Globus pallidus (tissue), 1 donor: ENCODE measurements around the gene C19orf47.
A peak's percentile ranks its signal among the peaks of the same experiment; 100 is the strongest.

ENCODE experiments used
- DNase-seq: peaks from one replicate; pipeline ENCODE4 v3.0.0-alpha.2; 2015; ENCODE audit warnings: low spot score

Gene C19orf47

DNA sequence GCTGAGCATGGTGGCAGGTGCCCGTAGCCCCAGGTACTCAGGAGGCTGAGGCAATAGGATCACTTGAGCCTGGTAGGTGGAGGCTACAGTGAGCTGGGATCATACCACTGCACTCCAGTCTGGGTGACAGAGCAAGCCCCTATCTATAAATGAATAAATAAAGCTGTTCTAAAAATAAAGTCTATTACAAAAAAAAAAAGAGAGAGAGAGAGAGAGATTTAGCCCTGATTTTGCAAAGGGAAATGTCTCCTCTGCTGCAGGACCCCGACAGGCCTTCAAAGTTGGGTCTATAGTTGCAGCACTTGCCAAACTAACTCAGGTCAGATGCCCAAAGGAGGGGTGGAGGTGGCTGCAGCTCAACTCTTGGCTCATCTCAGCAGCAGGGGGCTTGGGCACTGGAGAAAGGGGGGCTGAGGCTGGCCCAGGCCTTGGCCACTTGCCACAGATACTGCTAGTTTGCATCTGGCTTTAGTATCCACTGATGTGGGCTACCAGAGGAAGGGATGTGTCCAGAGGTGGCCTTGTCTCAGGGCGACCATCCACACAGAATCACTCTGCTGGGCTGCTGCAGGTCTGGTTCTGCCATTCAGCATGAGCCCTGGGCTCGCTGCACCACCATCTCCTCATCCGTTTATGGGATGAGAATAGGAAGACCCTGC lies 32.3 kb downstream of the C19orf47 start:
- no peak for DNase-seq

DNA sequence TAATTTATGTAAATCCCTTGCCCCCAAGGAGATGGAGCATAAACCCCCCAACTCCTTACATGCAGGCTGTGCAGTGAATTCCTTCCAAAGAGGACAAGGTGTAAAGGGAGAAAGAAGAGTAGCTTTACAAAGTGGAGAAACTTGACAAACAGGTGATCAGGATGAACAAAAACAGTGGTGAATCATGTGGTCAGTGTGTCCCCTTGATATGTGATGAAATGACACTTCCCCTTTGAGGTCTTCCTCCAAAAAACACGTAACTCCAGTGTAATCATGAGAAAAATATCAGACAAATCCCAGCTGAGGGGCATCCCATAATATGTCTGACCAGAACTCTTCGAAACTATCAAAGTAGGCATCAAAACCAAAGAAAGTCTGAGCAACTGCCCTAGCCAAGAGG lies 33.5 kb downstream of the C19orf47 start:
- DNase-seq: no peak

DNA sequence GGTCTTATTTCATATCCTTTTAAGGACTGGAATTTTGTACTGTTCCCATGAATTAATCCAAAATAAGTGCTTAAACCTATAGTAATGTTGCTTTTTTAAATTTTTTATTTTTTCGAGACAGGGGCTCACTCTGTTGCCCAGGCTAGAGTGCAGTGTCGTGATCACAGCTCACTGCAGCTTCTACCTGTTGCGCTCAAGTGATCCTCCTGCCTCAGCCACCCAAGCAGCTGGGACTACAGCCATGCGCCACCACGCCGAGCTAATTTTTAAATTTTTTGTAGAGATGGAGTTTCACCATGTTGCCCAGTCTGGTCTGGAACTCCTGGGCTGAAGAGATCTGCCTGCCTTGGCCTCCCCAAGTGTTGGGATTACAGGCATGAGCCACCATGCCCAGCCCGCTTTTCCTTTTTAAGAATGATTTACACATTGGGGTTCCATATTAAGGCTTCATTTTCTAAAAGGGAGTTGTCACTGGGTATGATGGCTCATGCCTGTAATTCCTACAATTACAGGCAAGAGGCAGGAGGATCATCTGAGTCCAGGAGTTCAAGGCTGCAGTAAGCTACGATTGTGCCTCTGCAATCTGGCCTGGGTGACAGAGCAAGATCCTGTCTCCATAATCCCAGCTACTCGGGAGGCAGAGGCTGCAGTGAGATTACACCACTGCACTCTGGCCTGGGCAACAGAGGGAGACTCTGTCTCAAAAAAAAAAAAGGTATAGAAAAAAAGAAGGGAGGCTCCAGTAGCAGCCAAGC lies 34.8 kb downstream of the C19orf47 start:
- no peak for DNase-seq

DNA sequence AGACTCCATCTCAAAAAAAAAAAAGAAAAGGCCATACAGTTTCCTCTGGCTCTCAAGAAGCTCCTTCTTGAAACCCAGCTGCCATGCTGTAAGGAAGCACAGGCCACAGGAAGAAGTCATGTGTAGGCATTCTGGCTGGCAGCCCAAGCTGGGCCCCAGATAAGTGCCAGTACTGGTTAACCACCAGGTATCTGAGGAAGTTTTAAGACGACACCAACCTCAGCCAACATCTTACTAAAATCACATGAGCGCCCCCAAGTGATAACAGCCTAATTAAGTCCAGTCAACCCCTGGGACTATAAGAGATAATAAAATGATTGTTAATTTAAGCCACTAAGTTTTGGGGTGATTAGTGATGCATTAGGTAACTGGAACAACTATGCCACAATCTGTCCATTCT lies 35.7 kb downstream of the C19orf47 start:
- no peak for DNase-seq

DNA sequence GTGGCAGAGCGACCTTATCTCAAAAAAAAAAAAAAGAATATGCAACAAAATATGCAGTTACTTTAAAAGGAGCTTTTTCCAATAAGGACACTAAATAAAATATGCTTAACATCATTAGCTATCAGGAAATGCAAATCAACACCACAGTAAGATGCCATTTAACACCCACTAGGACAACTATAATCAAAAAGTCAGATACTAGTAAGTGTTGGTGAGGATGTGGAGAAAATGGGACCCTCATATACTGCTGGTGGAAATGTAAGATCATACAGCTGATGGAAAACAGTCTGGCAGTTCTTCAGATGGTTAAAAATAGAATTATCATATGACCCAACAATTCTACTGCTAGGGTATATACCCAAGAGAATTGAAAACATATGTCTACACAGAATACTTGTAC lies 38.5 kb downstream of the C19orf47 start:
- DNase-seq: no peak

DNA sequence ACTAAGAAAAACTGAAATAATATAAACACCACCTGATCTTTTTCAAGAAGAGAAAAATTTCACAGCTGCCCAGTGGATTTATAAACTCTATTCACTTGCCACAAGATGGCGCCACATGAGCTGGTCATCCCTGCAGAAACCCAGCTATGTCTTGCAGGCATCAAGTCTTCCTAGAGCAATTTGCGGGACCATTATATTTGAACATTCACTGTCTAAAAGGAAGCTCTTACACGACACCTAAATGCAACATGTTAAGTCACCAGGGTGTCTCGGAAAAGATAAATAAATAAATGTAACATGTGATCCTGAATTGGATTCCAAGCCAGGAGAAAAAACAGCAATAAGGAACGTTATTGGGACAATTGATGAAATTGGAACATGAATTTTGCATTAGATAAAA lies 42.8 kb downstream of the C19orf47 start:
- peak; percentile 86 for DNase-seq

DNA sequence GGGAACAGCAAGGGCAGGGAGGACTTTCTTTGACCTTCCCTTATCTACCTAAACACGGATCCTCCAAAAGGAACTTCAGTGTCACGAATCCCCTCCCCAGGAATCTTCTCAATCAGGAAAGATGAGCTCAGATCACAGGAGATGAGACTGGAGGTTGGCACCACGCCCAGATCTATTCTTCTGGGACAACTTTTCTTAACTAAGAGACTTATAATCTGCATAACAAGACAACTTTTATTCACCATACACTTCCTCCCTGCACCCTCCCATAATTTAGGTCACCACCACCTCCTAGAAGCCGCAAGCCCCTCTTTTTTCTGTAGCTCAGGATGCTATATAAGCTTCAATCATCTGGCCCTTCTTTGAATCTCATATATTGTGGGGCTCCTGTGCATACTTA lies 43.9 kb downstream of the C19orf47 start:
- DNase-seq: no peak

DNA sequence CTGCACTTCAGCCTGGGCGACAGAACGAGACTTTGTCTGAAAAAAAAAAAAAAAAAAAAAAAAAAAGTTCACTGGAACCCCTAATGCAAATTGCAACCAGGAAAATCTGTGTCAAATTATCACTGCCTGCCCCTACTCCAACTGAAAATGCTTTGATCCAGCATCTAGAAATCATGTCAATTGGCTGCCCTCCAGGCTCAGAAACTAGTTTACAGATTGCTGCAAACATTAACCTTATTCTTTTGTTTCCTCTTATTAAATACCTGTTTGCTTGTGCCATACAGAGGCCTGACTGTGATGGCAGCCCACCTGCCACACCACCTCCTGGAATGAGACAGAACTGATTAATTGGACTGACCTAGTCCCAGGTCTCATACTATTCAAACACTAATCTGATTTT lies 44.4 kb downstream of the C19orf47 start:
- no peak for DNase-seq

DNA sequence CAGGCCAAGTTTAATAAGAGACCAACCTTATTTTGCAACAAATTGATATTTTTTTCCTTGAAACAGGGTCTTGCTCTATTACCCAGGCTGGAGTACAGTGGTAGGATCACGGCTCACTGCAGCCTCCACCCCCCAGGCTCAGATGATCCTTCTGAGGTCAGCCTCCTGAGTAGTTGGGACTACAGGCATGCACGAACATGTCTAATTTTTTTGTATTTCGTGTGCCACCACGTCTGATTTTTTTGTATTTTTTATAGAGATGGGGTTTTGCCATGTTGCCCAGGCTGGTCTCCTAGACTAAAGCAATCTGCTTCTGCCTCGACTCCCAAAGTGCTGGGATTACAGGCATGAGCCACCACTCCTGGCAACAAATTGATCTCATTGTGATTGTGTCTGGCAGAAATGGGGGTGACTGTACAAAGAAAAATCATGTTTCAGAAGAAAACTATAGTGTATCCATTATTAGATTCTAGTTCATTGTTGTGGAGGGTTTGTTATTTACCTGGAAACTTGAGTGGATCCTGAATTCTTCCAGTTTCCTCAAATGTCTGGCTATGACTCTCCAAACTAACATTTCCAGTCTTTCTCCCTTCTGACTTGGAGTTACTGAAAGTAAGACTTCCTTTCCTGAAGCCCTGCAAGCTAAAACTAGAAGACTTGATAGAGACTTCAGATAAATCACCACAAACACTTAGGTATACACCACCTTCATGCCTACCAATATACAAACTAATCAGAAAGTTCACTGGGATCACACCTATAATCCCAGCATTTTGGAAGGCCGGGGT lies 45.8 kb downstream of the C19orf47 start:
- DNase-seq: no peak

DNA sequence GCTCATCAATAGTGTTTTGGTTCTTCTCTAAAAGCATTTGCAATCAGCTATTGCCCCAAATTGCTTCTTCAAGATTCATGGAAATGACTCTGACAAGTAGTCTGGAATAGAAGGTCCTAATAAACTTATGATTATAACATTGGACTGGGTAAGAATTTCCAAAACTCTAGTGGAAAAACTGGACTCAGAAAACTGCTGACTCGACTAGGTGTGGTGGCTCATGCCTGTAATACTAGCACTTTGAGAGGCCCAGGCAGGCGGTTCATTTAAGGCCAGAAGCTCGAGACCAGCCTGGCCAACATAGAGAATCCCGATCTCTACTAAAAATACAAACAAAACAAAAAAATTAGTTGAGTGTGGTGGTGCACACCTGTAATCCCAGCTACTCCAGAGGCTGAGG lies 47.5 kb downstream of the C19orf47 start:
- no peak for DNase-seq

DNA sequence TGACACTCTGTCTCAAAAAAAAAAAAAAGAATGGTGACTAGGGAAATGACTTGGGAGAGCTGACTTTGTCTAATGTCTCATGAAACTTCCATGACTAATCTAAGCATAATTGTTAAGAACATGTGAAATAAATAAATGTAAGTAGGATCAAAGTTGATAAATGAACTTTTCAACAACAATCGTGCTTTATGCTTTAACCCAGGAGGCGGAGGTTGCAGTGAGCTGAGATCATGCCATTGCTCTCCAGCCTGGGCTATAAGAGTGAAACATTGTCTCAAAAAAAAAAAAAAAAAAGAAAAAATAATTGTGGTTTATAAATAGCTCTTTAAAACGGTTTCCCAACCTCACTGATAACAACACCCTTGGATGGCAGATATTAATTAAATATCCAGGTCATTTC lies 50.2 kb downstream of the C19orf47 start:
- DNase-seq: no peak

DNA sequence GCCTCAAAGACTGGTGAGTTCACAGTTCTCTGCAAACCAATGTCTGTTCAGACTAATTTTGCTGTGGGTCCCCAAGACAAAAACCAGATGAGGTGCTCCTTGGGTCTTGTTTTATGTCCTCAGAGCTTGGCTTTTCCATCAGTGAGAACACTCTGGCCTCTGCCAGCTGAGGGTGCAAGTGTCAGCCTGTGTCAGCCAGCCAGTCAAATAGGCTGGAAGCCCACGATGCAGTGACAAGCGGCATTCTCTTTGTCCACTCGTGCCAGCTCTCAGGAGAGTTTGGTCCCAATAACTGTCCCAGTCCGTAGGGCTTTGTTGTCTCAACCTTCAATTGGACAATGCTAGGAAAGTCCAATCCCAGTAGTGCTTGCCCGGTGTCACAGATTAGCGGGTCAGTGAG lies 53.6 kb downstream of the C19orf47 start:
- peak; percentile 83 for DNase-seq

DNA sequence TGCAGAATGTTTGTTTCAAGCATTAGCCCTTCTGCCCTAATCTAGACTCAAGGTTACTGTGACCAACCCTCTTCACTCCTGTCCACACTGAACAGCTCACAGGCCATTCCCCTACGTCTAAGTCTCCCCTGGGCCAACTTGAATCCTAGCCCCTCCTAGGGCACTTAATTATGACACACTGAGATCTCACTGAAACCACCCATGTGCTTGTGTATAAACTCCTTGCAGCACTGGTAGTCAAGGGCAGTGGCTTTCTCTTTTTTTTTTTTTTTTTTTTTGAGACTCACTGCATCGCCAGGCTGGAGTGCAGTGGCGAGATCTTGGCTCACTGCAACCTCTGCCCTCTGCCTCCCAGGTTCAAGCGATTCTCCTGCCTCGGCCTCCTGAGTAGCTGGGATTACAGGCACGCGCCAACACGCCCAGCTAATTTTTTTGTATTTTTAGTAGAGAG lies 61.2 kb downstream of the C19orf47 start:
- DNase-seq: no peak

DNA sequence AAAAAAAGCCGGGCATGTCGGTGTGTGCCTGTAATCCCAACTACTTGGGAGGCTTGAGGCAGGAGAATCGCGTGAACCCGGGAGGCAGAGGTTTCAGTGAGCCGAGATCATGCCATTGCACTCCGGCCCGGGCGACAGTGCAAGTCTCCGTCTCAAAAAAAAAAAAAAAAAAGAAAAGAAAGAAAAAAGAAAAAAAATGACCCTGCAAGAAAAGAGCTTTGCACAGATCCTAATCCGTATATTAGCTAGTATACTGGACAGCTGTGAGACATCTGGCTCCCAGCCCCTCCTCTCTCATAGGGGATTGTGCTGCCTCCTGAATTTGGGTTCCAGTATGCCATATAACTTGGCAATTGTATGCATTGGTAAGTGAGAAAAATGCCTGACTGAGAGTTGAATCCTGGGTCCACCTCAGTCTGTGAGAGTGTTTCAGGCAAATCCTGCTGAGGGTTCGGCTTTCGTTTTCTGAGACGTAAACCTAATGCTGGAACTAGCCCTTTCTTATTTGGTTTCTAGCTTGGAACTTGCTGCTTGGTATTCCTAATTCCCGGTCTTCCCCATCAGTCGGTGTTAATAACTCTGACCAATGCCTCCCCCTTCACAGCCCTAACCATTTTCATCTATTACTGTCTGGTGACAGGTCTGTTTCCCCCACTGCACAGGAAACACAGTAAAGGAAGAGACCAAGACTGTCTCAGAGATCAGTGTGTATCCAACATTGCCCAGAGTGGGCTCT lies 61.8 kb downstream of the C19orf47 start:
- DNase-seq: no peak

DNA sequence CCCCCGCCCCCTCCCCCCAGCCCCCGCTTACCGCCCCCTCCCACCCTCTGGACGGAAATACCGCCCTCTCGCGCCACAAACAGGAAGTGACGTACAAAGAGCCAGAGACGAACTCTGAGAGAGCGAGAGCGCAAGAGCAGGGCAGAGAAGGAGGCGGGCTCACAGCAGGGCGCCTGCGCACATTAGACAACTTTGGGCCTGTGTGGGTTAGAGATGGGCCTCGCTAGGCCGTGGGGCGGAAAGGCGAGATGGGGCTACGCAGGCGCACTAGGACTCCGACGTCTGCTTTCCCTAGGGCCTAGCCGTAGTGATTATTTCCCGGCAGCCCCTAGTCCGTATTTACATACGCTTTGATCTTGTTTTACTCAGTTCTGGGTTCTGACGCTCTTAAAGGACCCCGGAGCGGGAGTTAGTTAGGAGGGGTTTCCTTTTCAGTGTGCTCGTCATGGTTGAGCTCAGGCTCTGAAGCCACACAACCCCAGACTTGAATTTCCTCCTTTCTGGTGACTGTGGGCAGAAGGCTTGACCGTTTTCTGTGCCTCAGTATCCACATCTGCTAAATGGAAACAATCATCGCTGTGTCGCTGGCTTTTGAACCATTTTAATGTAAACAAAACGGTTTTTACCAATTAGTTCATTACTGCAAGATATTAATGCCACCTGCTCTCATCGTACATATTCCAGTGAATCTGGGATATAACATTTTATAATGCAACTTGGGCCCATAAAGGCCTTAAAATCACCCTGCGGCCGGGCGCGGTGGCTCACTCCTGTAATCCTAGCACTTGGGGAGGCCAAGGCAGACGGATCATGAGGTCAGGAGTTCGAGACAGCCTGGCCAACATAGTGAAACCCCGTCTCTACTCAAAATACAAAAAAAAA lies 62.6 kb downstream of the C19orf47 start:
- peak; percentile 100 for DNase-seq

DNA sequence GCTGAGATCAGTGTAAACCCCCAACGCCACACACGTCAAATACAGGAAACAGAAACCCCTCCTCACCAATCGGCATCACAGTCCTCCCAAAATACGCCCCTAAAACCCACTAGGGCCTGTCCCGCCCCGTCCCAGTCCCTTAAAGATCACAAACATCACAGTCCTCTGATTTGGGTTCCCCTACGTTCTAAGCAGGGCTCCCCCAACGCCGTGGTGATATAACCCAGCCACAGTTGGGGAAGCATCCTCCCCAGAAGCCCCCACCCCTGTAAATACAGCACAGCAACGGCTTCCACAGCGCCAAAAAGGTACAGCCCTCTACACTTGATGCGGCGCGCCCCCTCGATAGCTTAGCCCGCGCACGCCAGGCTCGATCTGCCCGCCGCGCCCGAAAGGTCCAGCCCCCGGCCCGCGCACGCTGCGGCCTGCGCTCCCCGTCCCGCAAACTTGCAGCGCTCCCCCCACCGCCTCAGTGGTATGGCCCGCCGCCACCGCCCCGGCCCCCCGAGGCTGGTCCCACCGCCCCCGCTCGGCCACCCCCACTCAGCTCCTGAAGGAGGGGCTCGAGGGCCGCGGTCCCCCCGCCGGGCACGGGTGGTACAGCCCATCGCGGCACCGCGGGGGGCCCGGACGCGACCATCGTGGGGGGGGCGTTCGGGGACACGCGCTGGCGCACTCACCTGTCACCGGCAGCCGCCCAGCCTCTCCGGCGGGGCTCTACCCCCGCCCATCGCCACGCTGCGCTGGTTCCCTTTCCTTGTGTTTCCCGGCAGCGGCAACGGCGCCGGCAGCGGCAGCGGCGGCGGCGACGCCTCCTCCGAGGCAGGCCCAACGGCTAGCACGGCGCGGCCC lies 63.5 kb downstream of the C19orf47 start, which contains the start of gene AKT2:
TSS of gene AKT2 (minus strand) at position 845 of the 852 bp plus-strand sequence. CDS start 20,078 bp downstream, outside the sequence.
- DNase-seq: peak; percentile 58

DNA sequence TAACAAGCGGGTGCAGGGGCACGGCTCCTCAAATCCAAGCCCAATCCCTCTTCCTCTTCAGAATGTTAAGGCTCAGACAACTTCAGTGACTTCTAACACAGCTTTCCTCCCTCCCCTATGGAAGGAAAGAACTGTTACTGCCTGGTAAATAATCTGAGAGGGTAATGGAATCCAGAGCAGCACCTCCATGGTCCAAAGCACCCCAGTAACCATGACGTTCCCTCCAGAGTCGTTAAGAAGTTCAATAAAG lies 64.0 kb downstream of the C19orf47 start:
- no peak for DNase-seq

DNA sequence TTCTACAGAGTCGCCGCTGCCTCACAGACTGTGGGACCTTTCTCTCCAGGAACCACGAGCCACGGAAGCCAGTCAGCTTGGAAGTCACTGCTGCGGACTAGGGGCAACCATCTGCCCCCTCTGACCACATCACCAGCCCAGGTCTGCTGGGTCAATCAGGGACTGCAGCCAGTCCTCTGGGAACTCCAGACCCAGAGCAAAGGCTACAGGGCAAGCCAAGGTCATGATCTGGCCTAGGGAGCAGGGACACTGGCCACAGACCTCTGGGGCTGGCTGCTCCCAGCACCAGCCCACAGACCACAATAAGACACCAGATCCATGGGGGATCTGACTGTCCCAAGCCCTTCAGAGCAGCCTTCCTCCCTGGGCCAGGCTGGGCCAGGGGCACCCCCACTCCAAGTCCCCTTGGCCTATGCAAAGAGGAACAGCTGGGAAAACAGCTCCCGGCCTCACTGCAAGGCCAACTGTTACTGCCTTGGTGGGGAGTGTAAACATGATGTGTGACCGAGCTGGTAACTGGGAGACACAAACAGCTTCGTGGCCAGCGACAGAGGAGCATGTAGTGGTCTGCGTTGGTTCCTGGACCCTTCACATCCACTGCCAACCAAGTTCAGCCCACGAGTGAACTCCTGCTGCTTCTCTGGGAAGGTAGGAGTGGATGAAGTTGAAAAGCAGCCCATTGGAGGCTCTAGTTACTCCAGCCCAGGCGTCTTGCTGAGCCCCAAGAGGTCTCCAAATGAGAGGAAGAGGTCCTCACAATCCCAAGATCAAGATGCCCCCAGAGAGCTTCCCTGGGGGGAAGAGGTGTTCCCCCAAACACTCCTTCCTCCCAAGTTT lies 64.6 kb downstream of the C19orf47 start:
- no peak for DNase-seq

DNA sequence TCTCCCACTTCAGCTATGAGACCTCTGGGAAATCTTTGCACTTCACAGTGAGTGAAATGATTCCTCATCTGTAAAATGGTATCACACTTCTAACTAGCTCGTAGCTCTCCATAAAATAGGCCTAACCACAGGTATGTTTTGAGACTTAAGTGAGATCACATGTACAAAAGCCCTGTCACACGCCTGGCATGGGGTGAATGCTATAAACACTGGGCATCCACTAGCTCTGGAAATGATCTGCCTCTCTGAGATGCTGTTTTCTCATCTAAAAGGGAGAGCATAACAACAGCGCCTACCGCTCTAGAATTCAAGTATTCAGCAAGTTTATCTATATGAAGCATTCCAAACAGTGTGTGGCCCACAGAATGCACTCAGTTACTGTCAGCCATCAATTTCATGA lies 65.3 kb downstream of the C19orf47 start:
- DNase-seq: no peak

DNA sequence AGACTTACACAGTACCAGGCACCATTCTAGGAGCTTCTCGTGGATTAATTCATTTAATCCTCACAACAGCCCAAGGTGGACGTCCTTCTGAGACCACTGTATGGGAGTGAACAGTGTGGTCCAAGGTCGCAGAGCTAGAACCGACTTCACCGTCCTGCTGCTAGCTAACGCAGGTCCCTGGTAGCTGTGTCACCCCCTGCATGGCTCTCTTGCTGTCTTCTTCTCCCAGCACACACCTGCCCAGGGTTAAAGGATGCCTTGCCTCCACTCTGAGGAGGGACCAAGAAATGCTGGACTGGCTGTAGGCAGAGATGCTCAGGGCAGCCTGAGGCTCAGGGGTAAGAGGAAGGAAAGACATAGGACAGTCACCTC lies 66.0 kb downstream of the C19orf47 start:
- DNase-seq: no peak
